HS-27A (cell line): Measurements from ENCODE around the gene CPNE1.

Experiments
- DNase-seq: peaks from one replicate; pipeline ENCODE4 v3.0.0-alpha.2; 2012; ENCODE audit warnings: low read depth, missing footprints

CPNE1 gene

DNA sequence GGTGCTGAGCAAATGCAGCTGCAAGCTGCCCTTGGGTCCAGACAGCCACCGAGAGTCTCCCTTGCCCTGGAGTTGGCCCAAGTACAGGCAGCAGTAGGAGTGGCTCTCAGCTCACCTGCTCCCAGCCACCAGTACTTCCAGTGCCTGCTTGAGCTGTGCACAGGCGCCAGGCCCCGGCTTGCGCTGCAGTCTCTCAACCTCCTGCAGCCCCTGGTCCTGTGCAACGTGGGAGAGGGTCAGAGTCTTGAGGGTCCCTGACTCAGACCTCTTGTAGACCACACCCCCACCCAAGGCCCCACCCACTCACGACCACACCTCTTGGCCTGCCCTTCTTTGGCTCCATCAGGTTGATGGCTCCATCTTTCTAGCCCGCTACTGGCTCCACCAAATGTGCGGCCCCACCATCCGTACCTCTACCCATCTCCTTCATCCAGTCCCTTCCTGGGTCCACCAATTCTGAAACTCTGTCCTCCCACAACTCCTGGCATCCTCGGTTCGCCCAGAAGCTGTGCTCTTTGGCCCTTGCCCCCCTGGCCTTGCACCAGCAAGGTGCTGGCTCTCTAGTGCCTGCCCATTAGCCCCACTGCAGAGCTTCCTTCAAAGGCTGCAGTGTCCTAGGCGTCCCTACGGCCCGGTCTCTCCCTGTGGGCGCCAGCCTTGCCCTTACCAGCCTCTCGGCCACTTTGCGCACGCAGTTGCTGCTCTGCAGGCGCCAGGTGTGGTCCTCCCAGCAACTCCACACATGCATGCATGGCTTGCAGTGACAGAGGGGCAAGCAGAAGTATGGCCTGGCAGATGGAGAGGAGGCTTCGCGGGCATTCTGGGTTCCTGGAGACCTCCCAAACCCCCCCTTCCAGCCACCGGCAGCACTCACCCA, 65.6 kb downstream of the CPNE1 start:
- no peak for DNase-seq

DNA sequence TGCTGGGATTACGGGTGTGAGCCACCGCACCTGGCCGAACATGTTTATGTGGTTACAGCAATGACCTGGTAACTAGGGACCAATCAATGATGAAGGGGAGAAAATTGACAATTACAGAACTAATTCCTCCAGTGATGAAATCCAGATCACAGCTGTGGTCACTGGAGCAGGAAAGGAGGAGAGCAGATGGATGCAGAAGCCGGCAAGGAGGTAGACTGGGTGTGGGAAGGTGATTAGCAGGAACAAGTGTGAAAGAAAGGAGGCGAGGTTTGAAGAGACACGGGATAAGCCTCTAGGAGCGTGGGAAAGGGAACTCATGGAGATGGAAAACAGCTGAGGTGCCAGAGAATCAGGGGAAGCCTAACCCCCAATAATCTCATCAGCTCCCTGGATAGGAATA, 66.2 kb downstream of the CPNE1 start:
- DNase-seq = no peak

DNA sequence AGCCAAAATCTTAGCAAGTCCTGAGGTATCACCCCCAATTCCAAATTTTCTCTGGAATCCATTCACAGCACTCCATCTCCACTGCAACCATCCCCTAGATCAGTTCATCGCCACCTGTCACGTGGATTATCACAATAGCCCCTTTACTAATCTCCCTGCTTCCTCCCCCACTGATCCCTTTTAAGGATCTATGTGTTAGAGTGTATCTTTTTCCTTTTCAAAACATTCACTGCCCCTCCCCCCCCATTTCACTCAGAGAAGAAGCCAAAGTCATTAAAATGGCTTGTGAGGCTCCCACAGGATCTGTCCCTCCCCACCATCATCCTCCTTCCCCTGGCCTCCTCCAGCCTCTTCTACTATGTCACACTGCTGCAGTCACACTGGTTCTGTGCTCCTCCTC, 67.5 kb downstream of the CPNE1 start:
- DNase-seq = no peak

DNA sequence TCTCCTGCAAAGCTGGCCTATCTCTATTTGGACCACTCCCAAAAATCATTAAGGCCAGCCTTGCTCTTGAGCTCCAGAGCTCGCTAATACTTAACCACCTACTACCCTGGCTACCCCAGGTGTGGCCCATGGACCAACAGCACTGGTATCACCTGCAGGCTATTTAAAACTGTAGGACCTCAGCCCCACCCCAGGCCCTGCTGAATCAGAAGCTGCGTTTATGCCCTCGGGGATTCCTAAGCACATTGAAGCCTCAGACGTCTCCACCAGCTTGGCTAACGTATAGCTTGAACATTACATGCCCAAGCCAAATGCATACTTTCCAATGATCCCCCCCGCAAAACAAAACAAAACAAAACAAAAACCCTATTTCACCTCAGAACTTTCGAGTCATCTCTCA, 68.8 kb downstream of the CPNE1 start:
- no peak for DNase-seq

GRCh38 chr20:35595456-35595855, 69.2 kb downstream of the CPNE1 start:
- no peak for DNase-seq

GRCh38 chr20:35592339-35592974, 72.2 kb downstream of the CPNE1 start:
- no peak for DNase-seq

- no peak for DNase-seq
Measured at GRCh38 chr20:35588397-35588796, 76.3 kb downstream of the CPNE1 start.

GRCh38 chr20:35587436-35587835, 77.3 kb downstream of the CPNE1 start:
- no peak for DNase-seq

- no peak for DNase-seq
Measured at GRCh38 chr20:35586751-35587425, 77.8 kb downstream of the CPNE1 start.

DNA sequence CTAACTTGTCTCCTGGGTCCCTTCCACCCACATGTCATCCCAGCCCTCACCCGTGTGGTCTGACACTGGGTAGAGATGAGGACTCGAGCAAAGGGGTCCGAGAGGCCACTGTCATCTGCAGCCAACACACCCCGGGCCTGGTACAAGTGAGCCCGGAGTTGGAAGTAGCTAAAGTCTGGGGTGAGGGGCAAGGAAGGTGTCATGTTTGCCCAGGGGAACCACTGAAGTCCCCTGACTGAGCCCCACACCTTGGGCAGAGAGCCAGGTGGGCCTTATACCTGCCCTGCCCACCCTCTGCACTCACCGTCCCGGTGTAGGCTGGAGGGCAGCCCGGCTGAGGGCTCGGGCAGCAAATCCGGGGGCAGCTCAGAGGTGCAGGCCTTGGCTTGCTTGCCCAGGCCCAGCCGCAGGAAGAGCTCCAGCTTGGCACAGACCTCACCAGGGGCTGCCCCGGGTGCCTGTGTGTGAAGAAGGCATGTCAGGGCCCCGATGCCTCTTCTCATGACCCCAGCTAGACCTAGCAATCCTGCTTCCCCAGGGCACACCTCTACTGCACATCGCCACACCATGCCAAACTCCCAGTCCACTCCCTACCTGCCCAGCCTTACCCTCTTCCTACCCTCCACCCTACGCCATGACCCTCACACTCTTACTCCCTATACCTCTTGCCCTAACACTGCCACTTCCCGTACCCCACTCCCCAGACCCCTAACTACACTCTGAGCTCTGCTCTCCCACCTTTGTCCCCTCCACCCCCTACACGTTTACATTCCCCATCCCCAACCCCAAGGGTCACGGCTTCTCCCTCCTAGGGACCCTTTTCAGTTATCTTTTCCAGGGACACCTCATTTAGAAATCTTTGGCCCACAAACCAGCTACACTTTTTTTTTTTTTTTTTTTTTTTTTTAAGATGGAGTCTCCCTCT, 80.8 kb downstream of the CPNE1 start:
- no peak for DNase-seq

- no peak for DNase-seq
Measured at GRCh38 chr20:35582741-35583404, 81.8 kb downstream of the CPNE1 start.

- no peak for DNase-seq
Measured at GRCh38 chr20:35582131-35582530, 82.6 kb downstream of the CPNE1 start.

- DNase-seq = no peak
Measured at GRCh38 chr20:35579196-35579595, 85.5 kb downstream of the CPNE1 start.

GRCh38 chr20:35578469-35578868, 86.2 kb downstream of the CPNE1 start:
- no peak for DNase-seq

GRCh38 chr20:35576816-35577215, 87.9 kb downstream of the CPNE1 start:
- no peak for DNase-seq
